Coronary artery (tissue), 2 donors: ENCODE measurements around the gene COBL.

Experiments used
- DNase-seq: peaks from one replicate; pipeline ENCODE4 v3.0.0-alpha.2; 2017; ENCODE audit warnings: low spot score
- H3K27ac ChIP-seq, 2 donors: fragments of 200-600 bp; sonication (generic); one replicate each; pipeline ENCODE4 v1.5.1; 2016 to 2019
- H3K4me3 ChIP-seq: fragments of 200-600 bp; sonication (generic); 2 replicates; pipeline ENCODE4 v1.5.1; 2016; ENCODE audit warnings: mild to moderate bottlenecking, moderate library complexity
- TF ChIP-seq, protein P1 (sequence below): fragments of 200-600 bp; sonication (generic); IDR thresholded peaks from one replicate; pipeline ENCODE4 v1.5.1; 2019; ENCODE audit warnings: antibody characterized with exemption

Gene COBL

DNA sequence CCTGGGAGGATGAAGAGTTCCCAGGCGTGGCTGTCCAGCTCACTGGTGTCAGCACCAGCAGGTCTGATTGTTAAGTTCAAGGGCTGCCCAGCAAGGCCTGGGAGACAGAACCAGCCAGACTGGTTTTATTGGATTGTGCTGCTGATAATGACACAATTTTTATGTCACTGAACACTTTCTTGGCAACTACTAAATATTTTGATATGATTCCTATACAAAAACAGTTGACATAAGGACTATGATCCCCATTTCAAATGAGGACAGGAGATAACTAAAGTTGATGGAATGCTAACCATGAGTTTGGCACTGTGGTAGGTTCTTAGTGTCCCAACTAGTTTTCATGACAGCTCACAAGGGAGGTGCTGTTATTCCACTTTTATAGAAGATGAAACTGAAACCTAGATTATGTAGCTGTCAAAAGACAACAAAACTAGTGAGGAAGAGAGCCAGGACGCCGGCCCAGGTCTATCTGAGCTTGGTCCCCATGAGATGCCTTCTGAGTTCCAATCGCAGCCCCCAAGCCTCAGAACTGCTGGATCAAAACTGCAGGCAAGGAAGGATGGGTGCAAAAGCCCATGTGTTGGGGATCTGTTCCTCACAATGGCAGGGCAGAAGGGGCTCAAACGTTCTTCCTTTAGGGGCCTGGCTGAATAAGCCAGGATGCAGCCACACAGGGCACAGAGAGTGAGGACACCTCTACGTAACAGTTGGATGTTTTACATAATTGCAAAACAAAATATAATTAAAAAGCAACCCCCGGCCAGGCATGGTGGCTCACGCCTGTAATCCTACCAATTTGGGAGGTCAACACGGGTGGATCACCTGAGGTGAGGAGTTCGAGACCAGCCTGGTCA is 52.8 kb downstream of the COBL start:
- Histone ChIP-seq H3K27ac (no peak overlapping the region), H3K4me3 (no peak overlapping the region)
- TF ChIP-seq, protein P1, sequence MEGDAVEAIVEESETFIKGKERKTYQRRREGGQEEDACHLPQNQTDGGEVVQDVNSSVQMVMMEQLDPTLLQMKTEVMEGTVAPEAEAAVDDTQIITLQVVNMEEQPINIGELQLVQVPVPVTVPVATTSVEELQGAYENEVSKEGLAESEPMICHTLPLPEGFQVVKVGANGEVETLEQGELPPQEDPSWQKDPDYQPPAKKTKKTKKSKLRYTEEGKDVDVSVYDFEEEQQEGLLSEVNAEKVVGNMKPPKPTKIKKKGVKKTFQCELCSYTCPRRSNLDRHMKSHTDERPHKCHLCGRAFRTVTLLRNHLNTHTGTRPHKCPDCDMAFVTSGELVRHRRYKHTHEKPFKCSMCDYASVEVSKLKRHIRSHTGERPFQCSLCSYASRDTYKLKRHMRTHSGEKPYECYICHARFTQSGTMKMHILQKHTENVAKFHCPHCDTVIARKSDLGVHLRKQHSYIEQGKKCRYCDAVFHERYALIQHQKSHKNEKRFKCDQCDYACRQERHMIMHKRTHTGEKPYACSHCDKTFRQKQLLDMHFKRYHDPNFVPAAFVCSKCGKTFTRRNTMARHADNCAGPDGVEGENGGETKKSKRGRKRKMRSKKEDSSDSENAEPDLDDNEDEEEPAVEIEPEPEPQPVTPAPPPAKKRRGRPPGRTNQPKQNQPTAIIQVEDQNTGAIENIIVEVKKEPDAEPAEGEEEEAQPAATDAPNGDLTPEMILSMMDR: no peak
- DNase-seq: no peak

DNA sequence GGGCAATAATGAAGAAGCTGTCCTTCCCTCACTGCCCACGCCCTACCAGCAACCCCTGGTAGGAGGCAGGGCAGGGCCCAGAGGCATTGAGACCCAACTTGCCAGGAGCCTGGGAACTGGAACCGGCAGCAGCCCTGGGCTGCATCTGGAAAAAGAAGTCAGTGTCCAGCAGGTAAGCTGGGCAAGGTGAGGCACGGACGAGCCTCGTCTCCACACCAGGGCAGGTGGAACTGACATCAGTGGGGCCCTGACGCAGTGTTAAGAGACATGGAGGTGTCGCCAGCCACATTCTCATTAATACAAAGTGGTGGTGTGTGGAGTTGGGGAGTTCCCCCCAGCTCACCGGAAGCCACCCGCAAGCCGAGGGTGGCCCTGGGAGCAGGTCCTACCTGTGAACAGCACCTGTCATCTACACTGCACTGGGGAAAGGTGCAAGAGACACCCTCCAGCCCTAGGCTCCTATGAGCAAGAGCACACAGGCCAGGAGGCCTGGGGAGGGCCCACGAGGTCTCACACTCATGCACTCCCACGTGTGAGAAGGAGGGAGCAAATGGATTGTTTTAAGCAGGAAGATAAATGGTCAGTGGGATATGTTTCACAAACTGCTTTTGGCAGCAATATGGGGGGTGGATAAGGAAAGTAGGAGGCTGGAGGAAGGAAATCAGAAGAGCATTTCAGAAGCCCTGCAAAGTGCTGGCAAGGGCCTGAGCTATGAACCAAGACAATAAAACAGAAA is 53.6 kb downstream of the COBL start:
- H3K27ac ChIP-seq: no peak overlapping the region

DNA sequence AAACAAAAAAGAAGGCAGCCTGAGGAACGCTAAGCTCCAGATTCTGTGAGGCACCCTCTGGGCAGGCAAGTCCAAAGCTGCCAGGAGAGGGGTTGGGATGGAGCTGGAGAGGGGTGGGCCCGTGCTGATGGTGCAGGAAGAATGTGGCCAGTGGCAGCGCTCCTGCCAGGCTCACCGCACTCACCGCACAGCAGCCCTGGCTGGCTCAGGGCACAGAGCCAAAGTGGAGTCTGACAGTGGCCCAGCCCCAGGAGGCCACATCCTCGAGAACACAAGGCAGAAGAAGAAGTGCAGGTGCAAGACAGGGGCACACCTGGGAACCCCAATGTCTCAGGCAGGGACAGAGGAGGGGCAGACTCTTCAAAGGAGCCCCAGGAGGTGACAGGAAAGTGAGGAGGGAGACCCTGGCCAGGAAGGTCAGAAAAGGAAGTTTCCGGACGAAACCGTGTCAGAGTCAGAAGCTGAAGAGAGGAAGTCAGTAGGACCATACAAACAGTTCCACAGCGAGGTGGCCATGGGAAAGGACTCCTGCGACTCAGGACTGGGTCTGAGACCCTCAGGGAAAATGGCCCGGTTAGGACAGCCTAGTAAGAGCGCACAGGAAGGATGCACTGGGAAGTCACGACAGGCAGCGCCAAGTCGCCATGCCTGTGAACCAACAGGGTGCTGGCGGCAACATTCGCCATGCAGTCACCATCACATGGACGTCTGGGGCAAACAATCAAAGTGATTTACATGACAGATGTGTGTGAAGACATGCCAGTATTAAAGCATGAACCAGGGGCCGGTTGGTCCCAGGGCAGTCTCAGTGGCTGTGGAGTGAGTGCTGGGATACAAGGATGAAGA is 54.4 kb downstream of the COBL start:
- DNase-seq: no peak
- TF ChIP-seq, protein P1: no peak
- H3K27ac ChIP-seq: no peak overlapping the region
- no peak overlapping the region for H3K4me3 ChIP-seq

More for the DNA sequence above, 53.6 kb downstream of the COBL start:
- no peak overlapping the region for H3K4me3 ChIP-seq
- TF ChIP-seq, protein P1: no peak
- no peak for DNase-seq

DNA sequence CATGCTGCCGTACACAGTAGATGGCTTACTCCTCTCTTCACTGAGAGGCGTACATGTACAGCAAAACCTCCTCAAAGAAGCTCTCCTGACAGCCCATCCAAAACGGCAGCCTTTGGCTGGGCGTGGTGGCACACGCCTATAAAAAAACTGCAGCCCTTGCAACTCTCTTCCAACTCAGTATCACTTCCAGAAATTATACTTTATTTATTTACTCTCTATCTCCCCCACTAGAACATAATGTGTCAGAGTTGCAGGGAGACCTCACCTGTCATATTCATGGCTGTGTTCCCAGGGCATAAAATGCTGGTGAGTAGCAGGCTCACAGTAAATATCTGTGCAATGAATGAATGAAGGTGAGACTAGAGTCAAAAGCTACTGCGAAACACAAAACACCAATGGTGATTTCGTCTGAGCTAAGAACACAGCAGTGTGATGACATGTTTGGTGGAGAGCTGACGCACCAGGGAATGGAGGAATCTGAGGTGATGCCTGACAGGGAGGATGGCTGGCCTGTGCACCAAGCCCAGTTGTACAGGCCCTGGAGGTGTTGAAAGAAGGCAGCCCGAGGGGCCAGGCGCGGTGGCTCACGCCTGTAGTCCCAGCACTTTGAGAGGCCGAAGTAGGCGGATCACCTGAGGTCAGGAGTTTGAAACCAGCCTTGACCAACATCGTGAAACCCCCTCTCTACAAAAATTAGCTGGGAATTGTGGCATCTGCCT is 55.3 kb downstream of the COBL start:
- no peak for DNase-seq
- Histone ChIP-seq H3K27ac (no peak overlapping the region), H3K4me3 (no peak overlapping the region)
- TF ChIP-seq, protein P1: no peak

DNA sequence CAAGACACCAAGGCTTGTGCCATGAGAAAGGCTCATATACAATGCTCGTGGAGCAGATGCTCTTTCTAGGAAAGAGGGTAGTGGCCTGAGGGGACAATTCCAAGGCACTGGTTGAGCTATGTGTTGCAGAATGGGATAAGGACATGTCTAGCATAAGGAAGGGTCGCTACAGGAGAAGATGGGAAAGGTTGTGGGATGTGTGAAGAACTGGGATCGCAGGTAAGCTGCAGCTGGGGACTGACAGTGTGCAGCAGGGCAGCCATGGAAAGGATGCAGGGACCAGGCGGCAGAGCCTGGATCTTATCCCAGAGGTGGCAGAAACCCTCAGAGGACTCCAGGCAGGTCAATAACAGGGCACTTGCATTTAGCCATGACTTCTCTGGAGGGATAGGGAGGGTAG is 56.1 kb downstream of the COBL start:
- TF ChIP-seq, protein P1: no peak
- Histone ChIP-seq H3K4me3 (no peak overlapping the region), H3K27ac (no peak overlapping the region)
- DNase-seq: no peak

DNA sequence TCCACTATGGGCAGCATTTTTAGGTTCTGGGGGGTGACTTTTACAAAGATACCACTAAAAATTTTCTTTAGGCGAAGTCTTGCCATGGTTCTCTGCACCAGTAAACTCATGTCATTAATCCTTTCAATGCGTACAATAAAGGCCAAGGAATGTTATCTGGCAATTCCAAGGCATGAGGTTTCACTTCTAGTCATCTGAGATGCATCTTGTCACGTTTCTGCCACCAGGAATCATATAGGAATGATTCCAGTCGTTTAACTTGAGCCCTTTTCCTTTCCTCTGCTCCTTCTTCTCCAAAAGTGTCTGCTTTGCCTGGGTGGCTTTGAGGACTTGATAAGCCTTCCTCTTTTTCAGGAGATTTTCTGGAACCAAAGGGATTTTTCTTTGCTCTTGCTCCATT is 56.8 kb downstream of the COBL start:
- no peak for DNase-seq
- TF ChIP-seq, protein P1: no peak
- no peak overlapping the region for H3K4me3 ChIP-seq
- no peak overlapping the region for H3K27ac ChIP-seq
